BLaER1 (cell line): Measurements from ENCODE around the gene IGSF22.
A peak's percentile ranks its signal among the peaks of the same experiment; 100 is the strongest.

ENCODE experiments used
- H3K27ac ChIP-seq: shearing (Covaris generic); formaldehyde crosslinking; 2 replicates; pipeline ENCODE4 v1.8.1; 2022
- H3K27me3 ChIP-seq: shearing (Covaris generic); formaldehyde crosslinking; 2 replicates; pipeline ENCODE4 v1.8.1; 2022
- H3K36me3 ChIP-seq: shearing (Covaris generic); formaldehyde crosslinking; 2 replicates; pipeline ENCODE4 v1.8.1; 2022
- H3K4me1 ChIP-seq: shearing (Covaris generic); formaldehyde crosslinking; 2 replicates; pipeline ENCODE4 v1.8.1; 2022
- H3K4me2 ChIP-seq: shearing (Covaris generic); formaldehyde crosslinking; 2 replicates; pipeline ENCODE4 v1.8.1; 2022
- H3K4me3 ChIP-seq: shearing (Covaris generic); formaldehyde crosslinking; 2 replicates; pipeline ENCODE4 v1.8.1; 2022
- H3K9ac ChIP-seq: shearing (Covaris generic); formaldehyde crosslinking; 2 replicates; pipeline ENCODE4 v1.8.1; 2022
- H3K9me3 ChIP-seq: shearing (Covaris generic); formaldehyde crosslinking; 2 replicates; pipeline ENCODE4 v1.8.1; 2022
- H4K20me1 ChIP-seq: shearing (Covaris generic); formaldehyde crosslinking; 2 replicates; pipeline ENCODE4 v1.8.1; 2022
- Cebpa-rat ChIP-seq: shearing (Covaris generic); IDR thresholded peaks from 2 replicates; pipeline ENCODE4 v1.8.1; 2022

Gene IGSF22

DNA sequence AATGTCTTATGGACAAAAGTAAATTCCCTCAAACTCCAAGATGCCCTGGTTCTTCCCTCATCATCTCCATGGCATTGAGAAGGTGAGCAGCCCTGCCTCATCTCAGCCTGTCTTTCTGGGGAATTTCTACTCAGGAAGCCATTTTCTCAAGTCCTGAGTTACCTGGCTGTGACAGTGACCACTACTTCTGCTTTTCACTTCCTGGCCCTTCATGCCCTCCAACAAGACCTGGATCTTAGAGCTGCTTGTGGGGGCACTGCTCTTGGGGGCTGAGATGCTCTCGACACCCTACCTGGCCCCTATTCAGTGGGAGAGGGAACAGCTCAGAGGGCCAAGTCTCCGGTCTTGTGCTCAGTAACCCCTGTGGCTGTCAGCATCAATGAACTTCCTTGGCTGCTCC lies 5.5 kb upstream of the IGSF22 start:
- no peaks in the 10 kb centered on the region for H3K36me3 ChIP-seq
- H4K20me1 ChIP-seq: no peaks in the 10 kb centered on the region
- no peak overlapping the region for H3K27ac ChIP-seq
- peaks cover 22% of the 10 kb centered on the region for H3K4me1 ChIP-seq
- no peaks in the 10 kb centered on the region for H3K9me3 ChIP-seq
- no peak overlapping the region for H3K9ac ChIP-seq
- no peaks in the 10 kb centered on the region for H3K27me3 ChIP-seq
- TF ChIP-seq Cebpa-rat: no peak
- no peak overlapping the region for H3K4me2 ChIP-seq
- no peak overlapping the region for H3K4me3 ChIP-seq

DNA sequence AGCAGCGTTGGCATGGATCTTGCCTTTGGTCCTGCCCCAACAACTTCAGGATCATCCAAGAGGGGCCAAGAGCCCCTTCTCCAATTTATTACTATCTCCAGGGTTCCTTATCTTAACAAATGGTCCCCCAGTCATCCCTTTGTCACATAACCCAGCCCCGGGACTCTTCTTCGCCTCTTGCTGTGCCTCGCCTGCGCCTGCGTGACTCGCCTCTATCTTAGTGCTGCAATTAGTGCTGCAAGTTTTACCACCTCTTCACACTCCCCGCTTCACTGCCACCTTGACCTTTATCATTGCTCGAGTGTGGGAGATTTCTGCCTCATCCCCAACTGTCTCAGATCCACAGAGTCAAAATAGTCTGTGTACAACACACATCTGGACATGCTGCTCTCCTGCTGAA lies 4.0 kb upstream of the IGSF22 start:
- Histone ChIP-seq H3K9ac (no peak overlapping the region), H3K36me3 (no peaks in the 10 kb centered on the region), H3K9me3 (no peaks in the 10 kb centered on the region), H3K4me1 (peaks cover 29% of the 10 kb centered on the region), H3K4me3 (no peak overlapping the region), H3K27ac (no peak overlapping the region), H3K4me2 (no peak overlapping the region), H3K27me3 (no peaks in the 10 kb centered on the region), H4K20me1 (no peaks in the 10 kb centered on the region)
- TF ChIP-seq Cebpa-rat: no peak

DNA sequence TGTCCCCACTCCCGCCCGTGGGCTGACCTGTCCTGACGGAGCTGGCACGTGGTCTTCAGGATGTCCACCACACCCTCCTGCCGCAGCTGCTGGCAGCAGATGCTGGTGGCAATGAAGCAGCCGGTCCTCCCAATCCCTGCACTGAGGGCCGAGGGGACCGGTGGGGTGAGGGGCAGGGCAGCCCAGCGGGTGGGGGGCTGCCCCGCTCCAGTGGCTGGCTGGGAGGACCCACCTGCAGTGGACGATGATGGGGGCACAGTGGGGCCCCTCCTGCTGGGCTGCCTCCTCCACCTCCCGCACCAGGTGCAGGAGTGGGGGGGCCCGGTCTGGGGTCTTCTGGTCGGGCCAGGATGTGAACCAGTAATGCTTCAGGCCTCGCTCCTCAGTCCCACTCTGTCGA lies 3.4 kb upstream of the IGSF22 start:
- Histone ChIP-seq H3K4me1 (peaks cover 29% of the 10 kb centered on the region), H3K9ac (no peak overlapping the region), H3K27ac (no peak overlapping the region), H3K36me3 (no peaks in the 10 kb centered on the region), H3K9me3 (no peaks in the 10 kb centered on the region), H3K4me2 (no peak overlapping the region), H3K27me3 (no peaks in the 10 kb centered on the region), H4K20me1 (no peaks in the 10 kb centered on the region), H3K4me3 (no peak overlapping the region)
- TF ChIP-seq Cebpa-rat: no peak

DNA sequence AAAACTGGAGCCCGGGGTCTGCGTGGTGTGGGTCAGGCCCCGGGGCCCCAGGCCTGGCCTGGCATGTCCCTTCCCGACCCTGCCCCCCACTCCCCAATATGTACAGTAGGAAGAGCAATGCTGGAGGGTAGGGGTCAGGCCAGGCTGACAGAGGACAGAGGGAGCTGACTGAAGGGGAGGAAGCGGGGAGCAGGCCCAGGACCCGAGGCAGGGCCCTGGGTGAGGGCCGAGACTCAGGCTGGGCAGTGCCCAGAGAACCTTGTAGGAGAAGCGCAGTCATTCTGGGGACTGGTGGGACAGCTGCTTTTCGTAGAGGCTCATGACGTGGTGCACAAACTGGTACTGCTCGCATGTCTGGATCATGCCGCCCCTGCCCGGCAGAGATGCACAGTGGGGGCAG lies 2.7 kb upstream of the IGSF22 start:
- no peaks in the 10 kb centered on the region for H4K20me1 ChIP-seq
- H3K9ac ChIP-seq: no peak overlapping the region
- H3K27me3 ChIP-seq: no peaks in the 10 kb centered on the region
- H3K4me2 ChIP-seq: no peak overlapping the region
- no peak overlapping the region for H3K27ac ChIP-seq
- H3K4me1 ChIP-seq: peaks cover 29% of the 10 kb centered on the region
- no peaks in the 10 kb centered on the region for H3K9me3 ChIP-seq
- no peaks in the 10 kb centered on the region for H3K36me3 ChIP-seq
- TF ChIP-seq Cebpa-rat: no peak
- no peak overlapping the region for H3K4me3 ChIP-seq

DNA sequence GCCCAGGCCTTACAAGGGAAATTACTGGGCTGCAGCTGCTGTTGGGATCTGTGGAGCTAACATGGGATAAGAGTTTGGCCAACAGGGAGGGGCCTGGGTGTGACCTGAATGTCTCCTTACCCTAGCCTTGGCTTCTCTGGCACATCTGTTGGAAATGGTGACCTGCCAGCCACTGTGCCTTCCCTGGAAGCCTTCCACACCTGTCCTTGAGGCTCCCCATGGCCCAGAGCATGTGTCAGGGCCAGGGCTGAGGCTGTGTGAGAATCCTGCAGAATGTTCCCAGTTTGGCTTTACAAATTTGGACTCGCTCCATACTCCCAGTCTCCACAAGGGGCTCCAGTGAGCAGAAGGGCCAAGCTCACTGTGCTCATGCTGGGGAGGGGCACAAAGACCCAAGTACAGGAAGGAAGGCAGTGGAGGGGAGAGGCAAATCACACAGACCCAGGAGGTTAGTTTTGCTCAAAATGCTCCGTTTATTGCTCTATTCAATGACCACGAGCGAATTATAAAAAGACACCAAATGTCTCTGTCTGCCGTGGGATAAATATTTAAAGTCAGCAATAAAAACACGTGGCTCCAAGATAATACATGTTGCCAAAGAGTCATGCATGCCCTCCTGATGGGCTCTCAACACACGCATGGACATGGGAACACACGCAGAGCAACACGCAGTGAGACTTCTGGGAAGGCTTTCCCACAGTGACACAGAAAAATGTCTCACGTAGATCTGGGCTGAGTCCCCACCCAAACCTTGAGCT lies 1.7 kb upstream of the IGSF22 start:
- no peak overlapping the region for H3K9ac ChIP-seq
- H3K27me3 ChIP-seq: no peaks in the 10 kb centered on the region
- peak overlapping the region; percentile 8; the same call in 1 of the 2 replicates for H3K27ac ChIP-seq
- no peaks in the 10 kb centered on the region for H3K9me3 ChIP-seq
- H3K4me1 ChIP-seq: peaks cover 29% of the 10 kb centered on the region
- no peaks in the 10 kb centered on the region for H3K36me3 ChIP-seq
- no peaks in the 10 kb centered on the region for H4K20me1 ChIP-seq
- no peak for TF ChIP-seq Cebpa-rat
- no peak overlapping the region for H3K4me3 ChIP-seq
- peak overlapping the region; percentile 36 for H3K4me2 ChIP-seq

DNA sequence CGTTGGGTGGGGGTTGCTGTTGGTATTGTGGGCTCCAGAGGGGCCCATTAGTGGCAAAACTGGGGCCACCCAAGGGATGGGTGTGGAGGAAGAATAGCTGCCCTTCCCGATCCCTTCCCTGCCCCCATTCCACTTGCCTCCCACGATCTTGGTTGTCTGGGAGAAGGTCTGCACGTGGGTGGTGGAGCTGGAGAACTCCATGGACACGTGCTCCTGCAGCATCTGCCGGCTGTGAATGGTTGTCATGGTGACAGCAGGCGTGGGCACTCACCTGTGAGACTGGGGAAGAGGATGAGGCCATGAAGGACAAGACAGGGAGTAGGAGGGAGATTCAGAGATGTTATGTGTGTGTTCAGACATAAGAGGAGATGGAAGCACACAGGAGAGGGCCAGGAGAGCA lies 2.0 kb downstream of the IGSF22 start:
- no peak for TF ChIP-seq Cebpa-rat
- no peaks in the 10 kb centered on the region for H3K9me3 ChIP-seq
- no peak overlapping the region for H3K27ac ChIP-seq
- no peaks in the 10 kb centered on the region for H3K36me3 ChIP-seq
- no peaks in the 10 kb centered on the region for H3K27me3 ChIP-seq
- peaks cover 29% of the 10 kb centered on the region for H3K4me1 ChIP-seq
- no peak overlapping the region for H3K4me3 ChIP-seq
- H4K20me1 ChIP-seq: no peaks in the 10 kb centered on the region
- H3K4me2 ChIP-seq: no peak overlapping the region
- no peak overlapping the region for H3K9ac ChIP-seq

DNA sequence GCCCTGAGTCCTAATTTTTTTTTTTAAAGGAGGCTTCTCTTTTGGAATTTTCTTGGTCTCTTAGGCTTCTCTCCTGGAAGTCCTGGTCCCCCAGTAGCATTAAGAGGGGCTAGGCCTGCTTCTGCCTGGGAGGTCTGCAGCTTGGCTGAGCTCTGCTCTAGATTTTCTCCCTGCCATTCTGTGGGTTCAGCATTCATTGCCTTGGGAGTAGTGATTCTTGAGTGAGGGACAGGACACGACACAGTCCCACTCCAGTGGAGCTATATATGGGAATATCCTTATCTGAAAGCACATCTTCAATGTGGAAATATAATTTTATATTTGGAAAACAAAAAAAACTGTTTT lies 3.7 kb downstream of the IGSF22 start:
- Histone ChIP-seq H3K9ac (peak overlapping the region; percentile 82), H3K9me3 (no peaks in the 10 kb centered on the region), H3K27me3 (no peaks in the 10 kb centered on the region), H4K20me1 (no peaks in the 10 kb centered on the region), H3K27ac (no peak overlapping the region), H3K4me1 (peaks cover 21% of the 10 kb centered on the region), H3K36me3 (no peaks in the 10 kb centered on the region), H3K4me3 (peak overlapping the region; percentile 75), H3K4me2 (peak overlapping the region; percentile 96)
- TF ChIP-seq Cebpa-rat: no peak

DNA sequence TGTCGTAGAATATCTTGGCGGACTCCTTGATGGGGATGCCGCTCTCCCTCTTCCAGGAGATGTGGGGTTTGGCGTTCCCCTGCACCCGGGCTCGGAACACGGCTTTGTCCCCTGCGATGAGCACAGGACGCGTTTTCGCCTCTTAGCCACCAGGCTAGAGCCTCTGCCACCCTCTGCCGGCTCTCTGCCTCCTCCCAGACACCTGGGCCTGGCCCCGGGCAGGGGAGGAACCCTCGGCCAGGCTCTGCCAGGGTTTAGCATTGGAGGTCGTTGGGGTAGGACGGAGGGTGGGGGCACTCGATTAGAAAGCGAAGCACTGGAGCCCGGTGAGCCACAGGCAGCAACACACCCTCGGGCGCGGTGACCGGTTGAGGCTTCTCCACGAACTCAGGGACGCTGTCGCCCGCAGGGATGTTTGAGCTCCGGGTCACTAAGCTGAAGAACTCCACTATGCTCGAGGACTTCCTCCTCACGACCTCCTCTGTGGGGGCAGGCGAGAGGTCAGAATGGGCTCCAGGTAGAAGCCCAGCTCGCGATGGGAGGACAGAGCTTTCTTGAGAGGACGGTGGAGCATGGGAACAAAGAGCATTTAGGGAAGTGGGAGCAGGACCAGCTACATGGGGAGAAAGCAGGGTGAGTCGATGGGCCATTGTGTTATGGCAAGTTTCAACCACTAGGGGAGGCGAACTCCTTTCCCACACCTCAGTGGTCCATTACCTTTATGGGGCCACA lies 4.3 kb downstream of the IGSF22 start:
- H3K4me1 ChIP-seq: peaks cover 17% of the 10 kb centered on the region
- no peaks in the 10 kb centered on the region for H3K9me3 ChIP-seq
- no peaks in the 10 kb centered on the region for H4K20me1 ChIP-seq
- H3K27me3 ChIP-seq: no peaks in the 10 kb centered on the region
- H3K27ac ChIP-seq: peak overlapping the region; percentile 76
- no peak for TF ChIP-seq Cebpa-rat
- peak overlapping the region; percentile 75 for H3K4me3 ChIP-seq
- no peaks in the 10 kb centered on the region for H3K36me3 ChIP-seq
- H3K9ac ChIP-seq: peak overlapping the region; percentile 82
- H3K4me2 ChIP-seq: peak overlapping the region; percentile 96

DNA sequence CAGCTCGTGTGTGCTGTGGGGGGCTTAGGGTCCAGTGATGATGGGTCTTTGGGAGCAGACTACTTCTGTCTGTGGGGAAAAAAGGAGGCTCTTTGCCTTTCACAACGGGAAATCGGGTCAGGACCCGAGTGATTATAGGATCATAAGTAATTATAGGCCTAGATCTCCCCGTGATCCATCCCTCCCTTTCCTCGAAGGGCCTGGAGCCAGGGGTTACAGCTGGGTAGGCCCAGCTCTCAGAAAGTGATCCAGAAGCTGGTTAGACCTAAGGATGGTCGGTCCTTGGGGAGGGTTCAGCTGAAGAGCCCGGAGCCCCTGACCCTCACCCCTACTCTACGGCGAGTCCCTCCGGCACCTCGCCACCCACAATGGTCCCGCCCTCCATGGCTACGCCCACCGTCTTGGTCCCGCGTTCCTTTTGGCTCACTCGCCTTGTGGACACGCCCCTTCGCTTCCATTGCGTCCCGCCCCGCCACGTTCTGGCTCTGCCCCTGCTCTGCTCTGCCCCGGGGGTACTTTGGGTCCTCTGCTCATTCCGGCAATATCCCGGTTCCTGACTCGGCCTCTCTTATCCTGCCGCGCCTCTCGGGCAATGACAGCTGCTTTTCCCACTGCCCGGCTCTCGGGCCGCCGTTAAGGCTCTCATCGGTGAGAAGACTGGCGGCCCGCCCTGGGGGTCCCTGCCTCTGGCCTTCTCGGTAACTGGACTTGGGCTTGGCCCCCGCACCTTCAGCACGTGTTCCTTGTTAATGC lies 5.0 kb downstream of the IGSF22 start:
- Histone ChIP-seq H3K4me3 (peak overlapping the region; percentile 75), H3K27me3 (no peaks in the 10 kb centered on the region), H3K27ac (peak overlapping the region; percentile 76), H3K4me1 (peaks cover 9% of the 10 kb centered on the region), H3K4me2 (peak overlapping the region; percentile 96), H3K36me3 (no peaks in the 10 kb centered on the region), H3K9me3 (no peaks in the 10 kb centered on the region), H3K9ac (peak overlapping the region; percentile 82), H4K20me1 (no peaks in the 10 kb centered on the region)
- no peak for TF ChIP-seq Cebpa-rat
